A549 (cell line): ENCODE data around the gene PRRX2. TPM values are rescaled to one million over a fixed set of nuclear protein-coding genes. Genes with fewer than 3 reads are reported as not detected.
A peak's percentile ranks its signal among the peaks of the same experiment; 100 is the strongest.

Experiments used
- ATAC-seq, 2 experiments: fragments of 200-7000 bp in 1 of 2; fragments of >200 bp in 1 of 2; cut with Nextera tagmentation in 1 of 2; cut with Tn5 transposase in 1 of 2; 3 replicates each; pipeline versions ENCODE4 v1.8.0 to v1.9.1; 2018 to 2020; ENCODE audit warnings: mild to moderate bottlenecking in 1 of 2, moderate library complexity in 1 of 2
- CTCF ChIA-PET: fragments of 300-600 bp; sonication (Branson Sonifier 250); formaldehyde crosslinking; extraction: SDS; loops from one replicate; lab custom pipeline; 2021; ENCODE audit warnings: antibody characterized with exemption, inconsistent platforms; lab: Yijun Ruan, JAX
- POLR2A ChIA-PET: fragments of 350-600 bp; formaldehyde crosslinking; extraction: SDS; loops from one replicate; lab custom pipeline; 2021; ENCODE audit warnings: antibody characterized with exemption, inconsistent platforms; lab: Yijun Ruan, JAX
- DNase-seq, 2 experiments: peaks; one replicate each; pipeline versions ENCODE4 v3.0.0 to v3.0.0-alpha.2; 2011 to 2016; ENCODE audit warnings: low read depth in 1 of 2, low spot score in 1 of 2
- FAIRE-seq: peaks from 2 replicates; lab custom pipeline; 2011; peaks lifted over from hg19 to GRCh38; lab: Jason Lieb, UNC
- H3K27ac ChIP-seq, 2 experiments: fragments of >200 bp; sonication (Bioruptor Twin); formaldehyde crosslinking; 3 replicates each; pipeline ENCODE4 v1.5.1; 2016 to 2017
- H3K4me1 ChIP-seq: fragments of >200 bp; sonication (Bioruptor Twin); formaldehyde crosslinking; 3 replicates; pipeline ENCODE4 v1.6.1; 2016
- H3K4me2 ChIP-seq: fragments of >200 bp; sonication (Bioruptor Twin); formaldehyde crosslinking; 3 replicates; pipeline ENCODE4 v1.6.1; 2016
- H3K4me3 ChIP-seq: fragments of >200 bp; sonication (Bioruptor Twin); formaldehyde crosslinking; 3 replicates; pipeline ENCODE4 v1.5.1; 2016
- H3K9me3 ChIP-seq: fragments of >200 bp; sonication (Bioruptor Twin); formaldehyde crosslinking; 3 replicates; pipeline ENCODE4 v1.6.1; 2016
- ELK1 ChIP-seq: fragments of 150-350 bp; IDR thresholded peaks from 2 replicates; pipeline ENCODE4 v1.6.1; 2014; ENCODE audit warnings: low read depth, mild to moderate bottlenecking, low read length
- ESRRA ChIP-seq: fragments of 150-350 bp; IDR thresholded peaks from 2 replicates; pipeline ENCODE4 v1.6.1; 2014; ENCODE audit warnings: mild to moderate bottlenecking, low read length, borderline replicate concordance
- FOSB ChIP-seq: fragments of 250-450 bp; sonication (Bioruptor Pico); IDR thresholded peaks from 2 replicates; pipeline ENCODE4 v1.5.0; 2020; ENCODE audit warnings: mild to moderate bottlenecking, moderate library complexity
- HES2 ChIP-seq: fragments of >200 bp; sonication (Bioruptor Twin); formaldehyde crosslinking; IDR thresholded peaks from 2 replicates; pipeline ENCODE4 v1.6.1; 2016
- HOXA7 ChIP-seq: fragments of 250-450 bp; sonication (Bioruptor Pico); IDR thresholded peaks from 2 replicates; pipeline ENCODE4 v1.5.0; 2020; ENCODE audit warnings: mild to moderate bottlenecking, moderate library complexity
- KDM1A ChIP-seq: fragments of 200-600 bp; sonication (generic); IDR thresholded peaks from 2 replicates; pipeline ENCODE4 v1.6.1; 2016; ENCODE audit warnings: low read depth, mild to moderate bottlenecking
- MAX ChIP-seq: IDR thresholded peaks from 2 replicates; pipeline ENCODE4 v1.6.1; 2012
- NFE2L2 ChIP-seq: fragments of 150-350 bp; conservative IDR thresholded peaks from 2 replicates; pipeline ENCODE4 v1.6.1; 2014; ENCODE audit warnings: low read length
- TFCP2L1 ChIP-seq: fragments of 250-450 bp; sonication (Bioruptor Pico); IDR thresholded peaks from 2 replicates; pipeline ENCODE4 v1.5.0; 2021; ENCODE audit warnings: mild to moderate bottlenecking
- WGBS: methylation state at CpG from one replicate; pipeline ENCODE4 v1.1.6; 2017; ENCODE audit errors: missing lambda C conversion rate; 5-methylcytosine and 5-hydroxymethylcytosine counted together
- polyA plus RNA-seq, 4 experiments: library from polyadenylated mRNA; depleted of rRNA in 3 of 4; stranded (reverse); fragments of >200 nt; fragmentation: RNase III in 1 of 4; extraction: RNeasy Plus Mini Kit Qiagen cat#74134 plus additional on column Dnase treatment in 1 of 4; gene quantifications; 2 replicates in 3 of 4; 3 replicates in 1 of 4; pipeline ENCODE4 v1.2.3, GENCODE V29; 2011 to 2017
- TF ChIP-seq, protein P1 (sequence below): fragments of 250-450 bp; sonication (Bioruptor Pico); IDR thresholded peaks from 2 replicates; pipeline ENCODE4 v1.5.0; 2021; ENCODE audit warnings: mild to moderate bottlenecking, moderate library complexity, borderline replicate concordance
- TF ChIP-seq, protein P2 (sequence below): fragments of 200-600 bp; sonication (generic); IDR thresholded peaks from 2 replicates; pipeline ENCODE4 v1.6.1; 2016; ENCODE audit warnings: antibody characterized with exemption, mild to moderate bottlenecking, moderate library complexity

PRRX2 gene
- polyA plus RNA-seq, 2 of the 4 experiments (the other 2 are of a cell fraction), result 0.90 to 2.7 TPM

- no peak for TF ChIP-seq ESRRA
- no peak for DNase-seq
- no peak for ATAC-seq
- ChIA-PET POLR2A (no interaction called here), CTCF (interaction anchor here (1.0 to 3.1 kb wide), 9 partner anchors 9 to 216 kb away, joined by 3 to 15 read pairs (median 3); no protein-coding TSS in a partner anchor)
- Histone ChIP-seq H3K4me1 (peaks cover 17% of the 10 kb centered on the region), H3K4me2 (no peak overlapping the region), H3K27ac (no peak overlapping the region), H3K9me3 (no peaks in the 10 kb centered on the region), H3K4me3 (no peak overlapping the region)
- FAIRE-seq, result no peak
- WGBS, result 84% methylated on average over 11 of the region's 11 CpGs
These were observed 35.6 kb downstream of the PRRX2 start for GRCh38 chr9:129701054-129701453.

DNA sequence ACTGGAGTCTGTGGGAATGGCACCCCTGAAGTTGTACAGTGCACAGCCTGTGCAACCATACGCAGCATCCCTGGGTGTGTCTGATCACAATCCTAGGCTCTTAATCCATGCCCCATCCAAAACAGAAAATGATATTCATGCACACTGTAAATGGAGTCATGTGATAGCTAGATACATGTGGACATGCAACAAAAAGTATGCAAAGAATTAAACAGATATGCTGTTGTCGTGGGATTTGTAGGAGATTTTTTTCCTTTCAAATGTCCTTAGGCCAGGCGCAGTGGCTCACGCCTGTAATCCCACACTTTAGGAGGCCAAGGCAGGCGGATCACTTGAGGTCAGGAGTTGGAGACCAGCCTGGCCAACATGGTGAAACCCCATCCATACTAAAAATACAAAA lies 36.1 kb downstream of the PRRX2 start:
- no peaks in the 10 kb centered on the region for H3K9me3 ChIP-seq
- CTCF ChIA-PET, result interaction anchor here (1.0 to 3.1 kb wide), 11 partner anchors 8 to 216 kb away, joined by 3 to 15 read pairs (median 4); no protein-coding TSS in a partner anchor
- no peak overlapping the region for H3K27ac ChIP-seq
- TF ChIP-seq HES2, result no peak
- TF ChIP-seq NFE2L2, result no peak
- no peak for TF ChIP-seq HOXA7 (CRISPR knock-in tag)
- TF ChIP-seq, protein P1, sequence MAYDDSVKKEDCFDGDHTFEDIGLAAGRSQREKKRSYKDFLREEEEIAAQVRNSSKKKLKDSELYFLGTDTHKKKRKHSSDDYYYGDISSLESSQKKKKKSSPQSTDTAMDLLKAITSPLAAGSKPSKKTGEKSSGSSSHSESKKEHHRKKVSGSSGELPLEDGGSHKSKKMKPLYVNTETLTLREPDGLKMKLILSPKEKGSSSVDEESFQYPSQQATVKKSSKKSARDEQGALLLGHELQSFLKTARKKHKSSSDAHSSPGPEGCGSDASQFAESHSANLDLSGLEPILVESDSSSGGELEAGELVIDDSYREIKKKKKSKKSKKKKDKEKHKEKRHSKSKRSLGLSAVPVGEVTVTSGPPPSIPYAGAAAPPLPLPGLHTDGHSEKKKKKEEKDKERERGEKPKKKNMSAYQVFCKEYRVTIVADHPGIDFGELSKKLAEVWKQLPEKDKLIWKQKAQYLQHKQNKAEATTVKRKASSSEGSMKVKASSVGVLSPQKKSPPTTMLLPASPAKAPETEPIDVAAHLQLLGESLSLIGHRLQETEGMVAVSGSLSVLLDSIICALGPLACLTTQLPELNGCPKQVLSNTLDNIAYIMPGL (CRISPR knock-in tag), result no peak
- TF ChIP-seq, all 56 proteins: peak for 0
- no peak overlapping the region for H3K4me3 ChIP-seq
- DNase-seq (no peak), FAIRE-seq (no peak), ATAC-seq (no peak)
- POLR2A ChIA-PET, result no interaction called here
- 79% methylated on average over 5 of the region's 5 CpGs for WGBS
- H3K4me1 ChIP-seq, result peaks cover 17% of the 10 kb centered on the region
- no peak overlapping the region for H3K4me2 ChIP-seq

GRCh38 chr9:129702589-129703520 lies 37.4 kb downstream of the PRRX2 start:
- H3K4me2 ChIP-seq, result 0 out of 3 replicates have a peak overlapping the region, but pooled peaks have one; percentile 7
- FAIRE-seq, result no peak
- 0 out of 6 replicates have a peak overlapping the region, but pooled peaks of 1 of the 2 experiments have one; percentile 19 for H3K27ac ChIP-seq
- no peaks in the 10 kb centered on the region for H3K9me3 ChIP-seq
- peak in 1 of 2 experiments; percentile 49; a peak in 3 of 6 replicates for ATAC-seq
- peaks cover 8% of the 10 kb centered on the region for H3K4me1 ChIP-seq
- DNase-seq, result peak; percentile 57 to 61
- TF ChIP-seq TFCP2L1 (CRISPR knock-in tag) (no peak), ELK1 (no peak), MAX (no peak), FOSB (CRISPR knock-in tag) (no peak), KDM1A (no peak)
- TF ChIP-seq, protein P2, sequence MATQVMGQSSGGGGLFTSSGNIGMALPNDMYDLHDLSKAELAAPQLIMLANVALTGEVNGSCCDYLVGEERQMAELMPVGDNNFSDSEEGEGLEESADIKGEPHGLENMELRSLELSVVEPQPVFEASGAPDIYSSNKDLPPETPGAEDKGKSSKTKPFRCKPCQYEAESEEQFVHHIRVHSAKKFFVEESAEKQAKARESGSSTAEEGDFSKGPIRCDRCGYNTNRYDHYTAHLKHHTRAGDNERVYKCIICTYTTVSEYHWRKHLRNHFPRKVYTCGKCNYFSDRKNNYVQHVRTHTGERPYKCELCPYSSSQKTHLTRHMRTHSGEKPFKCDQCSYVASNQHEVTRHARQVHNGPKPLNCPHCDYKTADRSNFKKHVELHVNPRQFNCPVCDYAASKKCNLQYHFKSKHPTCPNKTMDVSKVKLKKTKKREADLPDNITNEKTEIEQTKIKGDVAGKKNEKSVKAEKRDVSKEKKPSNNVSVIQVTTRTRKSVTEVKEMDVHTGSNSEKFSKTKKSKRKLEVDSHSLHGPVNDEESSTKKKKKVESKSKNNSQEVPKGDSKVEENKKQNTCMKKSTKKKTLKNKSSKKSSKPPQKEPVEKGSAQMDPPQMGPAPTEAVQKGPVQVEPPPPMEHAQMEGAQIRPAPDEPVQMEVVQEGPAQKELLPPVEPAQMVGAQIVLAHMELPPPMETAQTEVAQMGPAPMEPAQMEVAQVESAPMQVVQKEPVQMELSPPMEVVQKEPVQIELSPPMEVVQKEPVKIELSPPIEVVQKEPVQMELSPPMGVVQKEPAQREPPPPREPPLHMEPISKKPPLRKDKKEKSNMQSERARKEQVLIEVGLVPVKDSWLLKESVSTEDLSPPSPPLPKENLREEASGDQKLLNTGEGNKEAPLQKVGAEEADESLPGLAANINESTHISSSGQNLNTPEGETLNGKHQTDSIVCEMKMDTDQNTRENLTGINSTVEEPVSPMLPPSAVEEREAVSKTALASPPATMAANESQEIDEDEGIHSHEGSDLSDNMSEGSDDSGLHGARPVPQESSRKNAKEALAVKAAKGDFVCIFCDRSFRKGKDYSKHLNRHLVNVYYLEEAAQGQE, result no peak
- POLR2A ChIA-PET, result interaction anchor here (0.7 kb wide), 1 partner anchor 60 kb away, joined by 3 read pairs; no protein-coding TSS in a partner anchor
- no peak overlapping the region for H3K4me3 ChIP-seq
- CTCF ChIA-PET, result interaction anchor here (0.8 to 3.1 kb wide), 9 partner anchors 11 to 573 kb away, joined by 3 to 15 read pairs (median 6); no protein-coding TSS in a partner anchor
- 61% methylated on average over 17 of the region's 19 CpGs for WGBS
